SK-N-SH treated with all-trans-retinoic acid at 6 μM for 48 hours (cell line): ENCODE measurements around the gene GLRX5.
A peak's percentile ranks its signal among the peaks of the same experiment; 100 is the strongest.

ENCODE experiments used
- ATAC-seq: fragments of 200-7000 bp; cut with Tn5 transposase; 3 replicates; pipeline ENCODE4 v1.9.1; 2020; ENCODE audit warnings: mild to moderate bottlenecking, moderate library complexity
- ARNTL ChIP-seq: fragments of 450-650 bp; formaldehyde crosslinking; IDR thresholded peaks from 2 replicates; pipeline ENCODE4 v1.5.0; 2020; ENCODE audit warnings: low read depth, mild to moderate bottlenecking, moderate library complexity, borderline replicate concordance
- GLIS3 ChIP-seq: fragments of 250-450 bp; sonication (Bioruptor Pico); IDR thresholded peaks from 2 replicates; pipeline ENCODE4 v1.5.0; 2020; ENCODE audit warnings: mild to moderate bottlenecking, moderate library complexity
- OSR1 ChIP-seq: fragments of 250-450 bp; sonication (Bioruptor Pico); IDR thresholded peaks from 2 replicates; pipeline ENCODE4 v1.8.0; 2022; ENCODE audit warnings: moderate library complexity, mild to moderate bottlenecking, inconsistent platforms
- POU6F1 ChIP-seq: fragments of 250-450 bp; sonication (Bioruptor Pico); IDR thresholded peaks from 2 replicates; pipeline ENCODE4 v1.8.0; 2021; ENCODE audit warnings: low read depth, mild to moderate bottlenecking, moderate library complexity, borderline replicate concordance
- TOX ChIP-seq: fragments of 250-450 bp; sonication (Bioruptor Pico); IDR thresholded peaks from 2 replicates; pipeline ENCODE4 v1.8.0; 2021; ENCODE audit warnings: mild to moderate bottlenecking, moderate library complexity, borderline replicate concordance
- ZC3H10 ChIP-seq: fragments of 250-450 bp; sonication (Bioruptor Pico); IDR thresholded peaks from 2 replicates; pipeline ENCODE4 v1.5.1; 2021; ENCODE audit warnings: mild to moderate bottlenecking, moderate library complexity
- ZFP30 ChIP-seq: fragments of 450-650 bp; formaldehyde crosslinking; IDR thresholded peaks from 2 replicates; pipeline ENCODE4 v1.5.0; 2022; ENCODE audit warnings: mild to moderate bottlenecking, moderate library complexity
- ZNF8 ChIP-seq: fragments of 450-650 bp; formaldehyde crosslinking; IDR thresholded peaks from 2 replicates; pipeline ENCODE4 v1.5.0; 2020; ENCODE audit warnings: mild to moderate bottlenecking, moderate library complexity
- TF ChIP-seq, protein P1 (sequence below): fragments of 250-450 bp; sonication (Bioruptor Pico); IDR thresholded peaks from 2 replicates; pipeline ENCODE4 v1.8.0; 2020; ENCODE audit warnings: mild to moderate bottlenecking, moderate library complexity, borderline replicate concordance
- TF ChIP-seq, protein P2 (sequence below): fragments of 250-450 bp; sonication (Bioruptor Pico); IDR thresholded peaks from 2 replicates; pipeline ENCODE4 v1.5.0; 2020; ENCODE audit warnings: mild to moderate bottlenecking, moderate library complexity

Gene GLRX5

DNA sequence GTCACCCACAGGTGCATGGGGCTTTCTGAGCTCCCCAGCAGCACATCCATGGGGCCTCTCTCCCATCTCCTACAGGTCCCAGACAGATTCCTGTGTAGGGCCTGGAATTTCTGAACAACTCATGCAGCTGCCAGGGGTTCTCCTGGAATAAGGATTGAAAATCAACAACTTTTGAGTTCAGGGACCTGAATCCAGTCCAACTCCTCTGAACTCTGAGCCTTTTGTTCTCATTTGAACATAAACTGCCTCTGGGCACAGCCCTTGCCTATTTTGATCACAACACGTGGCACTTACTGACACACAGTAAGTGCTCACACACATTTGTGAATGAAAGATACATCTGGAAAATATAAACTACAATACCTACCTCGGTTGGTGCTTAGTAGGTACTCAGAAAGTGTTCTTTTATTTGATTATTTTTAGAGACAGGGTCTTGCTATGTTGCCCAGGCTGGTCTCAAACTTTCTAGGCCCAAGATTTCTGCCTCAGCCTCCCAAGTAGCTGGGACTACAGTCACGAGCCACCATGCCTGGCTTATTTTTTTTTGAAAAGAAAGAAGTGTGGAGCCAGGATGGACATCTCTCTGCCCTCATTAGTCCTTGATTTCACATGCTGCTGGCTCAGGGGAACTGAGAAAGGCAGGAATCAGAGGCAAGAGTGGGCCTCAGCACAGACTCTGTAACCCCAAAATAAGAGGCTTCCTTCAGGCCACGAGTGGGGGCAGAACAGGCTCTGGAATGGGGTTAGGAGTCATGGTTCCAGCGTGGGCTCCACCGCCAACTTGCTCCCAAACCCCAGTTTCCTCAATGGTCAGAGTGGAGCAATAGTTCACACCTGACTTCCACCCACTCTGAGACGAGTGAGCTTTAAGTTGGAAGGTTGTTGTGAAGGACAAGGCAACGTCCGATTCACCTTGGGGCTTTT lies 45.4 kb upstream of the GLRX5 start:
- ATAC-seq, result no peak
- TF ChIP-seq, protein P1, sequence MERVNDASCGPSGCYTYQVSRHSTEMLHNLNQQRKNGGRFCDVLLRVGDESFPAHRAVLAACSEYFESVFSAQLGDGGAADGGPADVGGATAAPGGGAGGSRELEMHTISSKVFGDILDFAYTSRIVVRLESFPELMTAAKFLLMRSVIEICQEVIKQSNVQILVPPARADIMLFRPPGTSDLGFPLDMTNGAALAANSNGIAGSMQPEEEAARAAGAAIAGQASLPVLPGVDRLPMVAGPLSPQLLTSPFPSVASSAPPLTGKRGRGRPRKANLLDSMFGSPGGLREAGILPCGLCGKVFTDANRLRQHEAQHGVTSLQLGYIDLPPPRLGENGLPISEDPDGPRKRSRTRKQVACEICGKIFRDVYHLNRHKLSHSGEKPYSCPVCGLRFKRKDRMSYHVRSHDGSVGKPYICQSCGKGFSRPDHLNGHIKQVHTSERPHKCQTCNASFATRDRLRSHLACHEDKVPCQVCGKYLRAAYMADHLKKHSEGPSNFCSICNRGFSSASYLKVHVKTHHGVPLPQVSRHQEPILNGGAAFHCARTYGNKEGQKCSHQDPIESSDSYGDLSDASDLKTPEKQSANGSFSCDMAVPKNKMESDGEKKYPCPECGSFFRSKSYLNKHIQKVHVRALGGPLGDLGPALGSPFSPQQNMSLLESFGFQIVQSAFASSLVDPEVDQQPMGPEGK (CRISPR knock-in tag), result no peak
- TF ChIP-seq GLIS3 (CRISPR knock-in tag), result no peak
- no peak for TF ChIP-seq OSR1 (CRISPR knock-in tag)
- TF ChIP-seq ZC3H10 (CRISPR knock-in tag), result no peak

DNA sequence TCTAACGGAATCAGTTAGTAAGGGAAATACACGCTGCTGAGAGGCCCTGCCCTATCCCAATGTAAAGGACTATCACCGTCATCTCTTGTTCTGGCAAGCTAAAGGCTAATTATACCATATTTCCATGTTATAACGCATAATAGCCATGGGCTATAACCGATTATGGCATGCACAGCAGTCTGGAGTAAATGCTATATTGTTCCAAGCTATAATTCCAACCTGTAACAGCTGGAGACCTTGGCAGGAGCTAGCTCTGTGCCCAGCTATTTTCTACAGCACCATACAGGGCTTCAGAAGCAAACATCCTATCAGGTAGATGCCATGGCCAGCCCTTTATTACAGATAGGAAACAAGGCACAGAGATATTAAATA lies 44.7 kb upstream of the GLRX5 start:
- no peak for ATAC-seq
- TF ChIP-seq ZC3H10 (CRISPR knock-in tag) (no peak), TOX (CRISPR knock-in tag) (no peak)

DNA sequence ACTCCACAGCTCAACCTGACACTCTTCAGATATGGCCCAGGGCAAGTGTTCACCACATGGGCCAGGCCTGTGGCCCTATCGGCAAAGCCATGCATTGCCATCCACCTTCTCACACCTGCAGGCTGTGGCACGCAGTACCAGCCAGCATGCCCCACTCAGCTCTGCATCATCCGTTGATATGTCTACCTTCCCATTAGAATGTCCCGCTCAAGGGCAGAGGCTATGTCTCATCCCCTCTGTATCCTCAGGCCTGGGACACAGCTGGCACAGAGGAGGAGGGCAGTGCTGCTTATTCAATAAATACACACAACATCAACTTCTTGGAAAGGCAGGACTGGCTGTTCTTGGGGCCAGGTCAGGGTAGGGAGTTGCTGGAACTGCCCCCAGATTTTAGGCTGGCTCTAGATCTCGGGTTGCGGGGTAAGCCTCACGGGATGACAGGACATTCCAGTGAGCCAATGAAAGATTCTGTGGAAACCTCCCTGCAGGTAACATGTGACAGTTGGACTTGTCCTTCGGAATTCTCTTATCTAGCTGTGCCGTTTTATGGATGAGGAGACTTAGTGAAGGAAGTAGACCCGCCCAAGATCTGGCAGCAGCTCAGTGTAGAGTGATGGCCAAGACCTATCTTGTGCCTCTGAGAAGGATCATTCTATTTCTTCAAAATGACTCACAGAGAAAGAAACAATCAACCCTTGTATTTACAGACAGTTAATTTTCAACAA lies 44.0 kb upstream of the GLRX5 start:
- no peak for TF ChIP-seq ARNTL
- no peak for TF ChIP-seq ZFP30 (CRISPR knock-in tag)
- TF ChIP-seq POU6F1 (CRISPR knock-in tag), result no peak
- TF ChIP-seq, protein P2, sequence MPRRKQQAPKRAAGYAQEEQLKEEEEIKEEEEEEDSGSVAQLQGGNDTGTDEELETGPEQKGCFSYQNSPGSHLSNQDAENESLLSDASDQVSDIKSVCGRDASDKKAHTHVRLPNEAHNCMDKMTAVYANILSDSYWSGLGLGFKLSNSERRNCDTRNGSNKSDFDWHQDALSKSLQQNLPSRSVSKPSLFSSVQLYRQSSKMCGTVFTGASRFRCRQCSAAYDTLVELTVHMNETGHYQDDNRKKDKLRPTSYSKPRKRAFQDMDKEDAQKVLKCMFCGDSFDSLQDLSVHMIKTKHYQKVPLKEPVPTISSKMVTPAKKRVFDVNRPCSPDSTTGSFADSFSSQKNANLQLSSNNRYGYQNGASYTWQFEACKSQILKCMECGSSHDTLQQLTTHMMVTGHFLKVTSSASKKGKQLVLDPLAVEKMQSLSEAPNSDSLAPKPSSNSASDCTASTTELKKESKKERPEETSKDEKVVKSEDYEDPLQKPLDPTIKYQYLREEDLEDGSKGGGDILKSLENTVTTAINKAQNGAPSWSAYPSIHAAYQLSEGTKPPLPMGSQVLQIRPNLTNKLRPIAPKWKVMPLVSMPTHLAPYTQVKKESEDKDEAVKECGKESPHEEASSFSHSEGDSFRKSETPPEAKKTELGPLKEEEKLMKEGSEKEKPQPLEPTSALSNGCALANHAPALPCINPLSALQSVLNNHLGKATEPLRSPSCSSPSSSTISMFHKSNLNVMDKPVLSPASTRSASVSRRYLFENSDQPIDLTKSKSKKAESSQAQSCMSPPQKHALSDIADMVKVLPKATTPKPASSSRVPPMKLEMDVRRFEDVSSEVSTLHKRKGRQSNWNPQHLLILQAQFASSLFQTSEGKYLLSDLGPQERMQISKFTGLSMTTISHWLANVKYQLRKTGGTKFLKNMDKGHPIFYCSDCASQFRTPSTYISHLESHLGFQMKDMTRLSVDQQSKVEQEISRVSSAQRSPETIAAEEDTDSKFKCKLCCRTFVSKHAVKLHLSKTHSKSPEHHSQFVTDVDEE (CRISPR knock-in tag), result no peak
- TF ChIP-seq OSR1 (CRISPR knock-in tag), result no peak
- TF ChIP-seq, protein P1 (CRISPR knock-in tag), result no peak
- TF ChIP-seq, all 23 proteins: peak for 0
- ATAC-seq, result no peak

DNA sequence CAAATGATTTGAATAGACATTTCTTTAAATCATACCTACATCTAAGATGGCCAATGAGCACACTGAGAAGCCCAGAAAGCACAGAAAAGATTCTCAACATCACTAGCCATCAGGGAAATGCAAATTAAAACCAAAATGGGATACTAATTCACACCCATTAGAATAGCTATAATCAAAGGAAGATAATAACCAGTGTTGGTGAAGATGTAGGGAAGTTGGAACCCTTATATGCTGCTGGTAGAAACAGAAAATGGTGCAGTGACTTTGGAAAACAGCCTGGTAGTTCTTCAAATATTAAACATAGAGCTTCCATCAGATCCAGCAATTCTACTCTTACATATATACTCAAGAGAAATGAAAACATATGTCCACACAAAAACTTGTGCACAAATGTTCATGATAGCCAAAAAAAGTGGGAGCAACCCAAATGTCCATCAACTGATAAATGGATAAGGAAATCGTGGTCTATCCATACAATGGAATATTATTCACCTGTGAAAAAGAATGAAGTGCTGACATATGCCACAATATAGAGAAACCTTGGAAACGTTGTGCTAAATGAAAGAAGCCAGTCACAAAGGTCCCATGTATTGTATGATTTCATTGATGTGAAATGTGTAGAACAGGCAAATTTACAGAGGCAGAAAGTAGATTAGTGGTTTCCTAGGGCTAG lies 42.8 kb upstream of the GLRX5 start:
- no peak for ATAC-seq
- TF ChIP-seq OSR1 (CRISPR knock-in tag) (no peak), ZNF8 (peak; percentile 67; the same call in 1 of the 2 replicates)

DNA sequence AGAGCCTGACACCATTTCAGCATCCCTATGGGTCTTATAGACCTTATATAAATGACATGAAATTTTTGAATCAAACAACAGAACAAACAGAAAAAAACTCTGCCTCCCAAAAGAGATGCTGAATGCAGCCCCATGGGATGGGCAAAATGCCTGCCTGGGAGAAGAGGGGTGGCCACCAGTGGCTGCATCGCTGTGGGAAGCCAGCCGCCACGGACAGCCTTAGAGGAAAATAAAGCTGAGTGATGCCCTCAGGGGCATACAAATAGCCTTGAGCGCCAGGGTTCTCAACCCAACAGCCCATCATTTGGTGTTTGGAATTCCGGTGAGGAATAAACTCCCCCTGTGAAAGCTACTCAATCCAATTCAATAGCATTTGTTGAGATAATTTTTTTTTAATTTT lies 41.3 kb upstream of the GLRX5 start:
- no peak for TF ChIP-seq ZNF8
- ATAC-seq, result no peak

- no peak for TF ChIP-seq TOX (CRISPR knock-in tag)
These were observed 40.9 kb upstream of the GLRX5 start for GRCh38 chr14:95493976-95494375.

More at GRCh38 chr14:95493976-95494375, 40.9 kb upstream of the GLRX5 start:
- ATAC-seq, result no peak
